IPS-11a (cell line): ENCODE data around the gene MPP3.
"Not testable (repeated sequence)": the region's sequence is repeated elsewhere in the genome, so short reads cannot be mapped to it uniquely, and the experiment has no call there.

Experiments
- H3K4me3 ChIP-seq: one replicate; pipeline ENCODE4 v1.5.1; 2013; ENCODE audit warnings: low read depth, low read length, control low read depth

Gene MPP3

GRCh38 chr17:43861960-43862359 lies 29.0 kb upstream of the MPP3 start:
- no peak overlapping the region for H3K4me3 ChIP-seq

DNA sequence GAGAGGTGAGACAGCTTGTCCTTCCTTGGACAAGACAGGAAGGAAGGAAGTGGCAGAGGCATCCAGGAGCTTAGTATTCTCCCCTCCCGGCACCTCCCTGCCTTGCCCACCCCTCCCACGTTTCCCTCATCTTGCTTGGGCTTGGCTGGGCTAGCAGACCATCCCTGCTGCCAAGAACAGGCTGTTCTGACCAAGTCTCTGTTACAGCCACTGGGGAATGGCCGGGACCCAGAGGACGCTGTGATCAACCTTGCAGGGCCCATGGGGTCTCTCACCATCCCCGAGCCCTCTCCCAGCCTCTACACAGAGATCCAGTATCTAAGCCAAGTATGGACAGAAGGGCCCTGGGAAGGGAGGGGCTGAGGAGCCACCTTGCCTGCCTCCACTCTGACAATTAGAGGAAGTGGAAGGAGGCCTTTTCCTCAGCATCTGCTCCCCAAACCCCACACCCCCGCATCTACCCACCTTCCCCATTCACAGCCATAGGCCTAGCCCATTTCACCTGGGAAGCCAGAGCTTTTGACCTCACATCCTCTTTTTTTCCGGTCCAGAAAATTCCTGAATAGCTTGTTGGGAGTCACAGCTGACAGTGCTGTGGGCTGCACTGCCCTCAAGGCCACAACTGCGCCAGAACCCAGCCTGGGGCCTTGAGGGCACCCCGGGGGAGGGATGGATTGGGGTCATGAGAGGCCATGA lies 28.1 kb upstream of the MPP3 start:
- no peak overlapping the region for H3K4me3 ChIP-seq

DNA sequence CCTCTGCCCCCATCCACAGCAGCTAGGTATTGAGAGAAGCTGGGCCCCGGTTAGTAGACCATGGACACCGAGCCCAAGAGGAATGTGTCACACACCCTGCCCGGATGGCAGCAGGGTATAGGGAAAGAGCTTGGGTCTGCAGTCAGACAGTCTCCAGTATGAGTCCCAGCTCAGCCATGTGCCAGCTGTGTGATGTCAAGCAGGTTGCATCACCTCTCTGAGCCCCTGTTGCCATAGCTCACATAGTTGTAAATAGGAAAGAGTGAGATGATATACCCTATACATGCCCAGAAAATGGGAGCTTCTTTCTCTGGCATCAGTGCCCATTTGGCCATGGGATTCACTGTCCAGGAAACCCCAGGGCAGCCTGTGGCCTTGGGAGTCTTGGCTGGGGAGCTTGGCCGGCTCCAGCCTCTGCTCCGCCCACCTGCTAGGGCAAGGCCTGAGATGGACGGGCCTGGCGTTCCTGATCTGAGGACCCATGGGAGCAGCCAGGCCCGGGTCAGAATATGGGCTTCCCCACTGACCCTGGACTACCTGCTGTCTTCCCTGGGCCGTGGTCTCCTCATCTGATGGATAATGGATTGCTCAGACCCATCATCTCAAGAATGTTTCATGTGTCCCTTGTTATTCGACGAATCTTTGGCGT lies 27.3 kb upstream of the MPP3 start:
- no peak overlapping the region for H3K4me3 ChIP-seq

GRCh38 chr17:43857957-43858600 lies 25.1 kb upstream of the MPP3 start:
- H3K4me3 ChIP-seq: no peak overlapping the region

- H3K4me3 ChIP-seq: no peak overlapping the region
These were observed 24.2 kb upstream of the MPP3 start for GRCh38 chr17:43857141-43857540.

DNA sequence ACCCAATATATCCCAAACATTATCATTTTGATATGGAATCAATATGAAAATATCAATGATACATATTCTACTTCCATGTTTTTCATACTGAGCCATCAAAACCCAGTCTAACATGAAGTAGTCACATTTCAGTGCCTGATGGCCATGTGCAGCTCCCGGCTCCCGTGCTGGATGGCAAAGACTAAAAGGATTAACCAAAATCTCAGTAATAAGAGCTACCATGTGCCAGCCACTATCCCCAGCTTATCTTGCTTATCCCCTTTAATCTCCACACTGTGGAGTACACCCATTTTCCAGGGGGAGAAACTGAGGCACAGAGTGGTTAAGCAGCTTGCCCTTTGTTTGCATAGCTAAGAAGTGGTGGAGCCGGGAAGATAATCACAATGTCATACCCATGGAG lies 23.2 kb upstream of the MPP3 start:
- H3K4me3 ChIP-seq: no peak overlapping the region

DNA sequence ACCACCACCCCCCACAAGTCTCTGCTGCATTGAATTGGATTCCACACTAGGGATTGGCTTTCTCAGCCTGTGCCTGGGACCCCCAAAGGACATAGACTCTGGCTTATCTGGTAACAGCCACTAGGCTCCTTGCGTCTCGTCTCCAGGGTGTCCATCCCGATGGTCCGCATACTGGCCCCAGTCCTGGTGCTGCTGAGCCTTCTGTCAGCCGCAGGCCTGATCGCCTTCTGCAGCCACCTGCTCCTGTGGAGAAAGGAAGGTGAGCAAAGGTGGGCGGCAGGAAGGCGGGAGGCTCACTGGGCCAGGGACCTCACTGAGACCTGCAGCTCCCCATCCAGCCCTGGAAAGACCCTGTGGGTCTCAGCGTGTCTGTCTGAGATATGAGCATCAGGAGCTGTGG lies 22.1 kb upstream of the MPP3 start:
- H3K4me3 ChIP-seq: no peak overlapping the region

GRCh38 chr17:43854498-43854897 lies 21.6 kb upstream of the MPP3 start:
- H3K4me3 ChIP-seq: no peak overlapping the region

DNA sequence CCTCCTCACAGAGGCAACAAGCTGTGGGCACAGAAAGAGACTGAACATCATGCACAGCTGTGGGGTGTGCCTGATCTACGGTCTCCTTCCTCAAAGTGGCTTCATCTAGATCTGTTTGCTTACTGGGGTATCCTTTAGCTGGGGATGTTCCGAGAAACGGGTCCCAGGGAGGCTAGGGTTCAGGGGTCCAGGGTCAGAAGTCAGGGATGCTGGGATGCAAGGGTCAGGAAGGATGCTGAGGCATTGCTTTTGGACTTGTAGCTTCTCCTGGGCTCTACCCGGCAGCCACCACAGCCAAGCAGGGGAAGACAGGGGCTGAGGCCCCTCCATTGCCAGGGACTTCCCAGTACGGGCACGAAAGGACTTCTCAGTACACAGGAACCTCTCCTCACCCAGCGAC lies 20.6 kb upstream of the MPP3 start:
- H3K4me3 ChIP-seq: no peak overlapping the region

DNA sequence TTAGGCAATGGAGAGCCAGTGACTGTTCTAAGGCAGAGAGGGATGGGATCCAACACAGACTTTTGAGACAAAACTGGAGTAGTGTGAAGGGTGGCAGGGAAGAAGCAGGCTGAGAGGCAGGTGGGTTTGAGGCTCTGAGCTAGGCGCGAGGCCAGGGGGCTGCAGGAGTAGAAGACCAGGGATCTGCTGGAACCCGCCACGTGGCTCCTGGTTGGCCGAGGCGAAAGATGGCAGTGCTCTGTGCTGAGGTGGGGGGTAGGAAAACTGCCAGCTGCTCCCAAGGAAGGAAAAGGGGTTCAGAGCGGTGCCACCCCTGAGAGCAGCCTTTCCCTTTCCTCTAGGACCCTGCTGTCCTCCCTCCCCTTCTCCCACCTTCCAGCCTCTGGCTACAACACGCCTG lies 19.6 kb upstream of the MPP3 start:
- H3K4me3 ChIP-seq: no peak overlapping the region

GRCh38 chr17:43849116-43849515 lies 16.2 kb upstream of the MPP3 start:
- no peak overlapping the region for H3K4me3 ChIP-seq

DNA sequence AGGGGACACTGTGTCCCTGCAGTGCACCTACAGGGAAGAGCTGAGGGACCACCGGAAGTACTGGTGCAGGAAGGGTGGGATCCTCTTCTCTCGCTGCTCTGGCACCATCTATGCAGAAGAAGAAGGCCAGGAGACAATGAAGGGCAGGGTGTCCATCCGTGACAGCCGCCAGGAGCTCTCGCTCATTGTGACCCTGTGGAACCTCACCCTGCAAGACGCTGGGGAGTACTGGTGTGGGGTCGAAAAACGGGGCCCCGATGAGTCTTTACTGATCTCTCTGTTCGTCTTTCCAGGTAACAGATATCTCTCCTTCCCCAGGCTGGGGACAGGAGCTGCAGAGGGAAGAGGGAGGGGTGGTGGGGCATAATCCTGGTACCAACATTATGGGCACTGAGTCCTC lies 15.7 kb upstream of the MPP3 start:
- no peak overlapping the region for H3K4me3 ChIP-seq

DNA sequence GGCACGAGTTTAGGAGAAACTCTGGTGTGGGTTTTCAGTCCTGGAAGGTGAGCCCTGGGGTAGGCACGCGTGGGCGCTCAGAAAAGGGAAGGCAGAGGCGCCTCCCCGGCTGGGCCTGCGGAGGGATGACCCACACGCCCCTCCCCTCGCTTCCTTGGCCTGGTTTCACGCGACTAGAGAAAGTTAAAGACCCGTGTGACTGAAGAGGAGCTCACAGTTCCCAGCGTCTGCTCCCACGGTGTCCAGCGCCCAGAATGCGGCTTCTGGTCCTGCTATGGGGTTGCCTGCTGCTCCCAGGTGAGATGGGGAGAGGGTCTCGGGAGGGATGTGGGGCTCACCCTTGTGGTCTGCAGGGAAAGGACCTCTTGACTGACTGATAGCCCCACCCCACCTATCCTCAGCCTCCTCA lies 14.0 kb upstream of the MPP3 start, which contains the start of gene CD300LG:
Gene CD300LG (plus strand): TSS at position 214 of the 409 bp plus-strand sequence. CDS start 41 bp downstream, at position 255.
- no peak within 1 kb of the TSS for H3K4me3 ChIP-seq

GRCh38 chr17:43846221-43846712 lies 13.3 kb upstream of the MPP3 start:
- no peak overlapping the region for H3K4me3 ChIP-seq

GRCh38 chr17:43845766-43846165 lies 12.8 kb upstream of the MPP3 start:
- no peak overlapping the region for H3K4me3 ChIP-seq

DNA sequence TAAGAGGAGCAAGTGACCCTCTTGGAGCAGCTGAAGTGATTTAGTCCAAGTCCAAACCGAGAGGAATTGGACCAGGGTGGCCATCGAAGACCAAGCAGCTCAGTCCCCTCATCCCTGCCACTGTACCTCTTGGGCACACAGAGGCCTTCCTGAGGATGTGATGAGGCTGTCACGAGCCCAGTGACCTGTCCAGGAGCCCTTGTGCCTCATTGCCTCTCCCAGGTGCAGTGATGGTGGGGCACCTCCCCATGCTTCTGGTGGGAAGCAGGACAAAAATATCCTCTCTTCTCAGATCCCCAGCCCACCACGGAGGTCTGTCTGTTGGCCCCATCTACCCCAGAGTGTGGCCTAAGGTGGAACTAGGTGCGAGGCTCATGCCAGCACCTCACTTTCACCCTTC lies 11.3 kb upstream of the MPP3 start:
- H3K4me3 ChIP-seq: no peak overlapping the region

- H3K4me3 ChIP-seq: no peak overlapping the region
These were observed 10.0 kb upstream of the MPP3 start for GRCh38 chr17:43842975-43843325.

- H3K4me3 ChIP-seq: not testable (repeated sequence)
These were observed 9.4 kb upstream of the MPP3 start for GRCh38 chr17:43842091-43842974.

GRCh38 chr17:43841282-43841681 lies 8.3 kb upstream of the MPP3 start:
- H3K4me3 ChIP-seq: no peak overlapping the region

DNA sequence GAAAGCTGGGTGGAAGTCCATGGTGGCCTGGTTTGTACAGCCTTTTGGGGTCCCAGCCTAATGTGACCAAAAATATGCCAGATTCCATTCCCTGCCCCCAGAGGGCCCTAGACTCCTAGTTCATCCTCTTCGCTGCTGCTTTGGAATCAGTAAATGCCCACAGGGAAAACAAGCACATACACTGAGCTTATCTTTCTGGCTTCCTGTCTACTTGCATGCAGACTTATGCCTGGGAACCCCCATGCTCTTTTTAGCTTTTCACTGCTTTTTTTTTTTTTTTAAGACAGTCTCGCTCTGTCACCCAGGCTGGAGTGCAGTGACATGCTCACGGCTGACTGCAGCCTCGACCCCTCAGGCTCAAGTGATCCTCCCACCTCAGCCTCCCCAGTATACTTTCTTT lies 7.9 kb upstream of the MPP3 start:
- no peak overlapping the region for H3K4me3 ChIP-seq

DNA sequence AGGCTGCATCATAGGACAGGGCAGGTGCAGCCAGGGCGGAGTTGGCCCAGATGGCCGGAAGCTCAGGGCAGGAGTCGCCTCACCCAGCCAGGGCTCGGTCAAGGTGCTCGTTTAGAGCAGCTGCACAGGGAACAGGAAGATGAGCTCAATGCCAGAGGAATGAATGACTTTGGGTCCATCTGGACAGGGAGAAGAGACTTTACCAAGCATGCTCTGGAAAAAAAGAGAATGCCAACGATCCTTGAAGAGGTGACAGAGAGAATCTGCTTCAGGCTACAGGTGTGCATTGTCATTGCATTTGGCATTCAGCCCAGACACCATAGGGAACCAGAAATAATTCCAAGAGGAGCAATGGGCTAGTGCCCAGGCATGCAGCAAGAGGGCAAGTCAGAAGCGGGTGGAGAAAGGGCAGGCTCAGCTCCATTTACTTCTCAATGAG lies 6.7 kb upstream of the MPP3 start:
- H3K4me3 ChIP-seq: no peak overlapping the region
